ENCODE results near the gene NFATC3.
"Not testable (repeated sequence)": the region's sequence is repeated elsewhere in the genome, so short reads cannot be mapped to it uniquely, and the experiment has no call there.

The NFATC3 gene

GRCh38 chr16:68090130-68090529, 5.0 kb downstream of the NFATC3 start:
- no peak for FAIRE-seq

DNA sequence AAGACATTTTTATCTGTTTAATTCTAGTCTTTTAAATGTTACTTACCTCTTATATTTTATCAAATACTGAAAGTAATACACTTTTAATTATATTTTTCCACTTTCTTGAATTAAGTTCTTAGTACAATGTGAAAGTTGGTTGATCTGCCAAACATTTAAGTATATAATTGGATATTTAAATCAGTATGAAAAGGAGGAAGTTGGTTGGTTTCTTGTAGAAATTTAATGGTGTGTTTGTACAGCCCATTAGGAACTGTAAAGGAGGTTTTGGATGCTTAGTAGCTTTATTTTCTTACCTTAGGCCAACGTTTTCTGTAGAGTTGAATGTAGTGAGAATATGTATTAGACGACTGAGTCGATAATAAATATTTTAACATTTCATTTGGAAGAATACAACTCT, 5.4 kb downstream of the NFATC3 start:
- no peak for FAIRE-seq

DNA sequence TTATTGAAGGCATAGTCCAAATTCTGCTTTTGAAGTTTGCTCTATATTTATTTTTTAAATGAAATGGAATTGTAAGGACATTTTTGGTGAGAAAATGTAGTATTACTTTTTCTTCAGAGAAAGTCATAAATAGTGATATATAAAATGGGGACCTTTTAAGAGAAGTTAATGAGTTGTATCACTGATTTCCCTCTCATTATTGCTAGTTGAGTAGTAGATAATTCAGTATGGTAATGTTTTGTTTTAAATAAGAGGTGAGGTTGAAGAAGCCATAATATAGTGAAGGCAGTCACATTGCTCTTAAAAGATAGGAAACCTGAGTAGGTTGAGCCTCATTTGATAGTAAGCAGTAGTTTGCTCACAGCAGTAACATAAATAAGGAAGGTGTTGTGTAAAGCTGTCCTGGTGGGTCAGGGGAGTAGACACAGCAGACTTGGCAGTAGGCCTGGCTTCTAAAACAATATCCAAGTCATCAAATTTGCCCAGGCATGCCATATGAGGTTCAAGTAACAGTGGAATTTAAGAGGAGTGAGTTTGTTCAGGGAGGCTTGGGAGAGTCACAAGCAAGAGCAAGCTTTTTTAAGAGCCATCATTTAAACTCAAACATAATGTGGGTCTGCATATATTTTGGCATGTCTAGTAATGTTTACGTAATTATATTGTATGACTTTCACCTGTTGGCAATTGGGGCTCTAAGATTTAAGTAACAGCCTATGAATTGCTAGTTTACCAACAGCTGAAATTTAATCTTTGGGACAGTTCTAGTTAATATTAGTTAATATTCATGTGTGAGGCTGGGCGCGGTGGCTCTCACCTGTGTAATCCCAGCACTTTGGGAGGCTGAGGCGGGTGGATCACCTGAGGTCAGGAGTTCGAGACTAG, 6.5 kb downstream of the NFATC3 start:
- no peak for FAIRE-seq

- not testable (repeated sequence) for FAIRE-seq
These were observed 7.1 kb downstream of the NFATC3 start for GRCh38 chr16:68092275-68092674.

DNA sequence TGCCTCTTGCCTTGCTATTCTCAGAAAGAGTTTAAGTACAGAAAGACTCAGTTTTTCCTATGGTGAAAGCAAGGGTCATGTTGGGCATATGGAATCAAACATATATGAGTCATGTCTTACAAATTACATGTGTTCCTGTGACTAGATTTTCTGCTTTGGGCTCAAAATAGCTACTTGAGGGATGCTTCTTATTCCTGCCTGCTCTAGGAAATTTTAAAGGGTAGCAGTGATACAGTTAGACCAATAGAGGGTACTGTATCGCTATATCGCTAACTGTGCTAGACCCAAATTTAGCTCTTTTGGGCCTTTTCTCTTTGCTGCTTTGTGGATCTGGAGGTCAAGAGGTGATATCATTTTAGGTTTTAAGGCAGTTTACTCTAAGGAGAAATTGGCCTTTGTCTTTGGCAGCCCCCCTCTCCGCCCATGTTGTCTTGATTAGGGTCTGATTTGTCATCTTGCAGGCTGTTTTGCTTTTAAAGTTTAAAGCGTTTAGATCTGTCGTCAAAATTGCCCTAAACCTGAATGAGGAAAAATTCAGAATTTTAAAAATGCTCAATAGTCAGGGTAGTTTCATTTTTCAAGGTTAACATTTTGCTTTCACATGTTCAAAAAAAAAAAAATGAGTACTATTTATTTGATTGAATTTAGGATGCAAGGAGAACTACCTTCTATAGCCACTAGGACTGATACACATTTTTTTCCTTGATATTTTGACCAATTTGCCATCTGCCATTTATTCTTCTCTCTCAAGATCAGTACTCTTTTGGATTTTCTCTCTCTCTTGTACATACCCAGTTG, 8.8 kb downstream of the NFATC3 start:
- peak; percentile 53 for FAIRE-seq

GRCh38 chr16:68094614-68094934, 9.4 kb downstream of the NFATC3 start:
- FAIRE-seq, result no peak

- FAIRE-seq, result no peak
These were observed 11.3 kb downstream of the NFATC3 start for GRCh38 chr16:68096491-68096890.

GRCh38 chr16:68097088-68097487, 11.9 kb downstream of the NFATC3 start:
- FAIRE-seq, result no peak

DNA sequence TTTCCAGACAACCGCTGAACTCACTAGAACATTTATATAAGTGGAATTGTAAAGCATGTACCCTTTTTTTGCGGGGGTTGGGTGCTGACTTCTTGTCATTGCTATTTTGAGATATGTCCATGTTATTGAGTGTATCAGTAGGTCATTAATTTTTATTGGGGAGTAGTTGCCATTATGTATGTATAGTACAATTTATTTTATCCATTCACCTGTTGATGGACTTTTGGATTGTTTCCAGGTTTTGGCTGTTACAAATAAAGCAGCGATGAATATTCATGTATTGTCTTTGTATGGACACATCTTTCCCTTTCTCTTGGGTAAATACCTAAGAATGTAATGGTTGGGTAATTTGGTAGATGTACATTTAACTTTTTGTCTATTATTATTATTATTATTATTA, 12.7 kb downstream of the NFATC3 start:
- no peak for FAIRE-seq

DNA sequence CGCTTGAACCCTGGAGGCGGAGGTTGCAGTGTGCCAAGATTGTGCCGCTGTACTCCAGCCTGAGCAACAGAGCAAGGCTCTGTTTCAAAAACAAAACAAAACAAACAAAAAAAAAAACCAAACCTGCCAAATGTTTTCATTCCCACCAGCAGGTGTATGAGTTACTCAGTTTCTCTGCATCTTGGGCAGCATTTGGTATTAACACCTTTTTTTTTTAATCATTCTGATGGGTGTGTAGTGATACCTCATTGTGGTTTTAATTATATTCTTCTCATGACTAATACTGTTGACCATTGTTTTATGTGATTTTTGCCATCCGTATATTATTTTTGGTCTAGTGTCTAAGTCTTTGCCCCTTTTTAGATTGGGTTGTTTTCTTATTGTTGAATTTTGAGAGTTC, 15.3 kb downstream of the NFATC3 start:
- FAIRE-seq, result no peak

- no peak for FAIRE-seq
These were observed 20.4 kb downstream of the NFATC3 start for GRCh38 chr16:68105611-68106010.

DNA sequence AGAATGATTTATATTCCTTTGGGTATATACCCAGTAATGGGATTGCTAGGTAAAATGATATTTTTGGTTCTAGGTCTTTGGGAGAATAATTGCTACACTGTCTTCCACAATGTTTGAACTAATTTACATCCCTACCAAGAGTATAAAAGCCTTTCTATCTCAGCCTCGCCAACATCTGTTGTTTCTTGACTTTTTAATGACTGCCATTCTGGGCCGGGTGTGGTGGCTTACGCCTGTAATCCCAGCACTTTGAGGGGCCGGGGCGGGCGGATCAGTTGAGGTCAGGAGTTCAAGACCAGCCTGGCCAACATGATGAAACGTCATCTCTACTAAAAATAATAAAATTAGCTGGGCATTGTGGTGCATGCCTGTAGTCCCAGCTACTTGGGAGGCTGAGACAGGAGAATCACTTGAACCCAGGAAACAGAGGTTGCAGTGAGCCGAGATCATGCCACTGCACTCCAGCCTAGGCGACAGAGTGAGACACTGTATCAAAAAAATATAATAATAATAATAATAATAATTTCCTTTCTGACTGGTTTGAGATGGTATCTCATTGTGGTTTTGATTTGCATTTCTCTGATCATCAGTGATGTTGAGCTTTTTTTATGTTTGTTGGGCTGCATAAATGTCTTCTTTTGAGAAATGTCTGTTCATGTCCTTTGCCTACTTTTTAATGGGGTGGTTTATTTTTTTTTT, 22.2 kb downstream of the NFATC3 start:
- not testable (repeated sequence) for FAIRE-seq

- FAIRE-seq, result not testable (repeated sequence)
These were observed 24.0 kb downstream of the NFATC3 start for GRCh38 chr16:68109156-68109555.

DNA sequence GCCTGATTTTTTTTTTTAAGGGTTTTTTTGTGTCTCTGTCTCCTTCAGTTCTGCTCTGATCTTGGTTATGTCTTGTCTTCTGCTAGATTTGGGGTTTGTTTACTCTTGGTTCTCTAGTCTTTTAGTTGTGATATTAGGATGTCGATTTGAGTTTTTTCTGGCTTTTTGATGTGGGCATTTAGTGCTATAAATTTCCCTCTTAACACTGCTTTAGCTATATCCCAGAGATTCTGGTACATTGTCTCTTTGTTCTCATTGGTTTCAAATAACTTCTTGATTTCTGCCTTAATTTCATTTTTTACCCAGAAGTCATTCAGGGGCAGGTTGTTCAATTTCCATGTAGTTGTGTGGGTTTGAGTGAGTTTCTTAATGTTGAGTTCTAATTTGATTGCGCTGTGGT, 25.4 kb downstream of the NFATC3 start:
- not testable (repeated sequence) for FAIRE-seq

GRCh38 chr16:68111379-68111778, 26.2 kb downstream of the NFATC3 start:
- no peak for FAIRE-seq

DNA sequence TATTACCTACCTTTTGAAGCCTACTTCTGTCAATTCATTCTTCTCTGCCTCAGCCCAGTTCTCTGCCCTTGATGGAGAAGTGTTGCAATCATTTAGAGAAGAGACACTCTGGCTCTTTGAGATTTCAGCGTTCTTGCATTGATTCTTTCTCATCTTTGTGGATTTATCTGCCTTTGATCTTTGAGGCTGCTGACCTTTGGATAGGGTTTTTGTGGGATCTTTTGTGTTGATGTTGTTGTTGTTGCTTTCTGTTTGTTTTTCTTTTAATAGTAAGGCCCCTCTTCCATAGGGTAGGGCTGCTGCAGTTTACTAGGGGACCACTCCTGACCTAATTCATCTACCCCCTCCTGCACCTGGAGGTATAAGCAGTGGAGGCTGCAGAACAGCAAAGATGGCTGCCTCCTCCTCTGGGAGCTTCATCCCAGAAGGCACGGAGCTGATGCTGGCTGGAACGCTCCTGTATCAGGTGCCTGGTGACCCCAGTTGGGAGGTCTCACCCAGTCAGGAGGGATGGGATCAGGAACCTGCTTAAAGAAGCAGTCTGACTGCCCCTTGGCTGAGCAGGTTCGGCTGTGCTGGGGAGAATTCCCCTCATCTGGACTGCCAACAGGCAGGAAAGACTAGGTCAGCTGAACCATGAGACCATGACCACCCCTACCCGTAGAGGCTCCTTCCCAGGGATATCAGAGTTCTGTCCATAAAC, 28.0 kb downstream of the NFATC3 start:
- FAIRE-seq, result no peak

DNA sequence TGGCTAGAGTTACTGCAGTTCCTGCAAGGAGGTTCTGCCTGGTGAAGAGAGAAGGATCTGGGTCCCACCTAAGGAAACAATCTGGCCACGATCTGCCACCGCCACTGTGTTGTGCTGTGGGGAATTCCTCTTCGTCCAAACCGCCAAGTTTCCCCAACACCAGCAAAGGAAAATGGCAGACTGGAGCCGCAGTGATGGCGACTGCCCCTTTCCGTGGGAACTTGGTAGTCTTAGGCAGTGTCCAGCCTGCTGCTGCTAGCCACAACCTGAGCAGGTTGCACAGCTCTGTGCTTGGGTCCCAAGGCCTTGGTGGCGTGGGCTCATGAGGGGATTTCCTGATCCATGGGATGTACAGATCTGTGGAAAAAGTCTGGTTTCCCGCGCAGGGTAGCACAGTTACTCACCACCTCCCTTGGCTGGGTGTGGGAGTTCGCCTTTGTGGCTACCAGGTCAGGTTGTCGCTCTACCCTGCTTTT, 28.6 kb downstream of the NFATC3 start:
- no peak for FAIRE-seq

DNA sequence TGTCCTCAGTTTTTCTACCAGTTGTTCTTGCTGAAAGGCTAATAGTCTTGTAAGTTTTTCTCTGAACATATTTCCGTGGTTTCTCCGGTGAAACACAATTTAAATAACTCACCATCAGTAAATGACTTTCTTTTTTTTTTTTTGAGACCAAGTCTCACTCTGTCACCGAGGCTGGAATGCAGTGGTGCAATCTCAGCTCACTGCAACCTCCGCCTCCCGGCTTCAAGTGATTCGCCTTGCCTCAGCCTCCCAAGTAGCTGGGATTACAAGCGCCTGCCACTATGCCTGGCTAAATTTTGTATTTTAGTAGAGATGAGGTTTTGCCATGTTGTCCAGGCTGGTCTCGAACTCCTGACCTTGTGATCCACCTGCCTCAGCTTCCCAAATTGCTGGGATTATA, 29.8 kb downstream of the NFATC3 start:
- not testable (repeated sequence) for FAIRE-seq

- no peak for FAIRE-seq
These were observed 30.7 kb downstream of the NFATC3 start for GRCh38 chr16:68115851-68116250.

DNA sequence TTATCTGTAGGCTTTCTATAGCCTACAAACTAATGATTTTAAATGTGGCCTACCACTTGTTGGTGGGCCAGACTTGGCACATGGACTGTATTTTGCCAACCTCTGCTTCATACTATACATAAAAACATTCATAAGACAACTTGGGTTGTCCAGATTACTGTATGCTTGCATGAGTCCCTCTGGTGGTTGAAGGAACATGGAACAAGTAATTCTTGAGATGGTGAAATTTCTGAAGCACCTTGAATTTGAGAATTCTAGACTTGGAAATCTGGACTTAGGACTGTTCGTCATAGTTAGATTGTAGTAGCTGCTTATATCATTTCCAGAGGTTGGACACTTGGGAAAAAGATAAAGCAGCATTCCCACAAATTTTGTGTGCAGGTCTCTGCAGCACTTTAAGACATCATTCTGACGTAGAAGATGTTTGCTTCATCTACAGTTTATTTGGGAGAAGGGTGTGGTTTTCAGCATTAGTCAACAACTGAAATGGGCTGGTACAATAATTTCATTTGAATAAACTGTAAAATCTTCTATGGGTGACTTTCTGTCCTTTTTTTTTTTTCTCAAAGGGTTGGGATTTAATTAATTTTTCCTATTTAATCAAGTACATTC, 31.2 kb downstream of the NFATC3 start:
- no peak for FAIRE-seq

DNA sequence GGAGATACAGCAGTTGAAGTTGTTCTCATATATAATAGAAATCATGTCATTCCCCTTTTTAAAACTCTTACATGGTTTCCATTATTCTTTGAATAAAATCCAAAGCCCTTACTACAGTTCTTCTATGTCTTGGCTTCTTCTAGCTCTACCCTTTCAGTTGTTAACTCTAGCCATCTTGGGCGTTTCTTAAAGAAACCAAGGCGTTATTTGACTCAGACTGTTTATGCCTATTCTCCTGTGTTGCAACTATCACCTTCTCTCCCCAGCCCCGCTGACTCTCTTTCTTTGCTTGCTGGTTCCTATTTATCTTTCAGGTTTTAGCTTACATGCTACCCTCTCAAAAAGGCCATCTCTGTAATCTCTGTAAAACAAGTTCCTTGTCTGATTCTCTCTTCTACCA, 32.7 kb downstream of the NFATC3 start:
- FAIRE-seq, result no peak

- not testable (repeated sequence) for FAIRE-seq
These were observed 33.8 kb downstream of the NFATC3 start for GRCh38 chr16:68118954-68119353.
